ENCODE data around the gene RCOR2. TPM values are rescaled to one million over a fixed set of nuclear protein-coding genes. Genes with fewer than 3 reads are reported as not detected.

Gene RCOR2
- total RNA-seq, 1 donor from 2014 or later, result 39.7 TPM

GRCh38 chr11:63889344-63889743 lies 27.6 kb downstream of the RCOR2 start:
- Mint-ChIP-seq H3K4me1 (ENCODE audit: low read depth) (peaks cover 36% of the 10 kb centered on the region), H3K27me3 (no peaks in the 10 kb centered on the region), H3K36me3 (ENCODE audit: insufficient read depth) (peaks cover 2% of the 10 kb centered on the region), H3K9me3 (ENCODE audit: low read depth) (no peaks in the 10 kb centered on the region), H3K27ac (peak overlapping the region; percentile 97), H3K4me3 (ENCODE audit: low read depth) (peak overlapping the region; percentile 64)
- no peak for DNase-seq (ENCODE audit: low spot score, unreplicated experiment)
- no peak for TF ChIP-seq CTCF (IDR thresholded peaks at IDR 0.05; ENCODE audit: unreplicated experiment)

GRCh38 chr11:63888170-63889086 lies 28.5 kb downstream of the RCOR2 start:
- peak overlapping the region; percentile 97 for H3K27ac Mint-ChIP-seq

GRCh38 chr11:63887386-63887999 lies 29.5 kb downstream of the RCOR2 start:
- TF ChIP-seq CTCF (IDR thresholded peaks at IDR 0.05; ENCODE audit: unreplicated experiment), result no peak
- Mint-ChIP-seq H3K36me3 (ENCODE audit: insufficient read depth) (no peaks in the 10 kb centered on the region), H3K27me3 (no peaks in the 10 kb centered on the region), H3K27ac (peak overlapping the region; percentile 90), H3K4me3 (ENCODE audit: low read depth) (peak overlapping the region; percentile 46), H3K9me3 (ENCODE audit: low read depth) (no peaks in the 10 kb centered on the region), H3K4me1 (ENCODE audit: low read depth) (peaks cover 41% of the 10 kb centered on the region)
- DNase-seq (ENCODE audit: low spot score, unreplicated experiment), result no peak

More at GRCh38 chr11:63888170-63889086, 28.5 kb downstream of the RCOR2 start:
- no peaks in the 10 kb centered on the region for H3K9me3 Mint-ChIP-seq (ENCODE audit: low read depth)
- H3K4me3 Mint-ChIP-seq (ENCODE audit: low read depth), result peak overlapping the region; percentile 64
- H3K36me3 Mint-ChIP-seq (ENCODE audit: insufficient read depth), result peaks cover 2% of the 10 kb centered on the region
- peaks cover 41% of the 10 kb centered on the region for H3K4me1 Mint-ChIP-seq (ENCODE audit: low read depth)
- no peak for TF ChIP-seq CTCF (IDR thresholded peaks at IDR 0.05; ENCODE audit: unreplicated experiment)
- H3K27me3 Mint-ChIP-seq, result no peaks in the 10 kb centered on the region
- DNase-seq (ENCODE audit: low spot score, unreplicated experiment), result no peak

GRCh38 chr11:63884196-63884932 lies 32.6 kb downstream of the RCOR2 start:
- Mint-ChIP-seq H3K36me3 (ENCODE audit: insufficient read depth) (no peaks in the 10 kb centered on the region), H3K9me3 (ENCODE audit: low read depth) (no peaks in the 10 kb centered on the region), H3K4me1 (ENCODE audit: low read depth) (peaks cover 38% of the 10 kb centered on the region), H3K4me3 (ENCODE audit: low read depth) (no peak overlapping the region), H3K27me3 (no peaks in the 10 kb centered on the region), H3K27ac (peak overlapping the region; percentile 69)
- TF ChIP-seq CTCF (IDR thresholded peaks at IDR 0.05; ENCODE audit: unreplicated experiment), result no peak
- DNase-seq (ENCODE audit: low spot score, unreplicated experiment), result no peak

- Mint-ChIP-seq H3K4me1 (ENCODE audit: low read depth) (peaks cover 33% of the 10 kb centered on the region), H3K27ac (peak overlapping the region; percentile 69), H3K27me3 (no peaks in the 10 kb centered on the region), H3K9me3 (ENCODE audit: low read depth) (no peaks in the 10 kb centered on the region), H3K4me3 (ENCODE audit: low read depth) (no peak overlapping the region), H3K36me3 (ENCODE audit: insufficient read depth) (no peaks in the 10 kb centered on the region)
- DNase-seq (ENCODE audit: low spot score, unreplicated experiment), result no peak
- TF ChIP-seq CTCF (IDR thresholded peaks at IDR 0.05; ENCODE audit: unreplicated experiment), result no peak
These were observed 33.2 kb downstream of the RCOR2 start for GRCh38 chr11:63883791-63884190.
